Mesendoderm (in vitro differentiated cells): ENCODE results near the gene MYO15B.
A peak's percentile ranks its signal among the peaks of the same experiment; 100 is the strongest.

Source experiments
- DNase-seq: peaks from one replicate; pipeline ENCODE4 v3.0.0; 2013
- H2AK5ac ChIP-seq: 2 replicates; pipeline ENCODE4 v1.6.1; 2013; ENCODE audit warnings: low read length, inconsistent platforms
- H2BK120ac ChIP-seq: 2 replicates; pipeline ENCODE4 v1.6.1; 2013; ENCODE audit warnings: low read depth, mild to moderate bottlenecking, low read length, moderate library complexity, mixed read lengths
- H2BK15ac ChIP-seq: replicated peaks from 2 replicates; pipeline ENCODE4 v1.6.1; 2013; ENCODE audit warnings: low read depth, mild to moderate bottlenecking, moderate library complexity
- H2BK5ac ChIP-seq: 2 replicates; pipeline ENCODE4 v1.6.1; 2013; ENCODE audit warnings: low read length, inconsistent platforms
- H3K18ac ChIP-seq: 2 replicates; pipeline ENCODE4 v1.6.1; 2013; ENCODE audit warnings: mild to moderate bottlenecking, low read length, mixed read lengths
- H3K23ac ChIP-seq: one replicate; pipeline ENCODE4 v1.6.1; 2013; ENCODE audit warnings: low read length
- H3K27ac ChIP-seq: 2 replicates; pipeline ENCODE4 v1.5.1; 2013; ENCODE audit warnings: low read depth, mild to moderate bottlenecking, inconsistent platforms, low read length, moderate library complexity
- H3K27me3 ChIP-seq: 2 replicates; pipeline ENCODE4 v1.6.1; 2013; ENCODE audit warnings: low read length, control low read depth, mild to moderate bottlenecking, inconsistent platforms; ENCODE audit not compliant: insufficient read depth, poor library complexity
- H3K36me3 ChIP-seq: 2 replicates; pipeline ENCODE4 v1.6.1; 2013; ENCODE audit warnings: low read length, inconsistent platforms; ENCODE audit not compliant: control insufficient read depth, insufficient read depth
- H3K4ac ChIP-seq: one replicate; pipeline ENCODE4 v1.6.1; 2013; ENCODE audit warnings: low read depth, mild to moderate bottlenecking, low read length, moderate library complexity
- H3K4me1 ChIP-seq: 2 replicates; pipeline ENCODE4 v1.6.1; 2013; ENCODE audit warnings: low read depth, low read length, inconsistent platforms; ENCODE audit not compliant: control insufficient read depth
- H3K4me2 ChIP-seq: 2 replicates; pipeline ENCODE4 v1.6.1; 2013; ENCODE audit warnings: low read length
- H3K4me3 ChIP-seq: 2 replicates; pipeline ENCODE4 v1.5.1; 2013; ENCODE audit warnings: mild to moderate bottlenecking, low read length
- H3K56ac ChIP-seq: one replicate; pipeline ENCODE4 v1.6.1; 2013; ENCODE audit warnings: low read length
- H3K79me1 ChIP-seq: 2 replicates; pipeline ENCODE4 v1.6.1; 2013; ENCODE audit warnings: low read length, inconsistent platforms
- H3K79me2 ChIP-seq: 2 replicates; pipeline ENCODE4 v1.6.1; 2013; ENCODE audit warnings: mild to moderate bottlenecking, low read length; ENCODE audit not compliant: control insufficient read depth, insufficient read depth
- H3K9ac ChIP-seq: 2 replicates; pipeline ENCODE4 v1.6.1; 2013; ENCODE audit warnings: low read length, inconsistent platforms
- H4K5ac ChIP-seq: one replicate; pipeline ENCODE4 v1.6.1; 2013; ENCODE audit warnings: low read length
- H4K8ac ChIP-seq: one replicate; pipeline ENCODE4 v1.6.1; 2013; ENCODE audit warnings: low read depth, mild to moderate bottlenecking, control low read depth, low read length, moderate library complexity
- WGBS: extraction: QIAGEN DNeasy Blood & Tissue Kit; methylation state at CpG from one replicate; pipeline ENCODE4 v1.1.7; 2013; ENCODE audit warnings: low lambda C conversion rate, missing lambda C conversion rate; ENCODE audit not compliant: insufficient coverage; ENCODE audit errors: extremely low coverage; 5-methylcytosine and 5-hydroxymethylcytosine counted together

MYO15B gene

GRCh38 chr17:75661531-75661930 is 73.9 kb downstream of the MYO15B start:
- Histone ChIP-seq H2AK5ac (no peak overlapping the region), H3K23ac (no peak overlapping the region), H3K4me2 (no peak overlapping the region), H3K4me3 (no peak overlapping the region), H3K56ac (no peak overlapping the region), H3K27ac (no peak overlapping the region), H3K27me3 (no peaks in the 10 kb centered on the region), H2BK15ac (no peak overlapping the region), H3K9ac (no peak overlapping the region), H3K4ac (no peak overlapping the region), H4K8ac (no peak overlapping the region), H3K36me3 (peaks cover 2% of the 10 kb centered on the region), H2BK120ac (no peak overlapping the region), H3K4me1 (no peaks in the 10 kb centered on the region), H2BK5ac (no peak overlapping the region), H3K18ac (no peak overlapping the region), H3K79me2 (no peaks in the 10 kb centered on the region), H3K79me1 (no peaks in the 10 kb centered on the region), H4K5ac (no peak overlapping the region)
- DNase-seq = no peak
- no CpG with 5 or more reads among the region's 4 CpGs for WGBS

GRCh38 chr17:75662511-75662910 is 74.9 kb downstream of the MYO15B start:
- H3K27me3 ChIP-seq = no peaks in the 10 kb centered on the region
- H3K4me3 ChIP-seq = no peak overlapping the region
- H3K36me3 ChIP-seq = peaks cover 2% of the 10 kb centered on the region
- WGBS = no CpG with 5 or more reads among the region's 9 CpGs
- no peak overlapping the region for H2AK5ac ChIP-seq
- no peak overlapping the region for H3K27ac ChIP-seq
- H3K9ac ChIP-seq = no peak overlapping the region
- no peaks in the 10 kb centered on the region for H3K4me1 ChIP-seq
- no peak overlapping the region for H3K56ac ChIP-seq
- H3K79me1 ChIP-seq = no peaks in the 10 kb centered on the region
- no peak for DNase-seq
- no peak overlapping the region for H4K5ac ChIP-seq
- H3K79me2 ChIP-seq = peaks cover 3% of the 10 kb centered on the region
- H2BK5ac ChIP-seq = no peak overlapping the region
- H3K18ac ChIP-seq = no peak overlapping the region
- no peak overlapping the region for H3K4me2 ChIP-seq
- no peak overlapping the region for H4K8ac ChIP-seq
- H3K4ac ChIP-seq = no peak overlapping the region
- H2BK120ac ChIP-seq = no peak overlapping the region
- H2BK15ac ChIP-seq = no peak overlapping the region
- no peak overlapping the region for H3K23ac ChIP-seq

- no peak overlapping the region for H2BK15ac ChIP-seq
- WGBS = no CpG with 5 or more reads among the region's 3 CpGs
- no peak overlapping the region for H4K8ac ChIP-seq
Observed at GRCh38 chr17:75664099-75664549, 76.5 kb downstream of the MYO15B start.

GRCh38 chr17:75665981-75666380 is 78.4 kb downstream of the MYO15B start:
- no CpG with 5 or more reads among the region's 10 CpGs for WGBS
- H3K23ac ChIP-seq = no peak overlapping the region
- no peak overlapping the region for H3K9ac ChIP-seq
- H4K5ac ChIP-seq = no peak overlapping the region
- H2BK120ac ChIP-seq = no peak overlapping the region
- H3K4me3 ChIP-seq = no peak overlapping the region
- no peaks in the 10 kb centered on the region for H3K36me3 ChIP-seq
- H4K8ac ChIP-seq = peak overlapping the region; percentile 89
- peak overlapping the region; percentile 47 for H3K4me2 ChIP-seq
- H3K79me2 ChIP-seq = peaks cover 25% of the 10 kb centered on the region
- no peaks in the 10 kb centered on the region for H3K4me1 ChIP-seq
- peaks cover 5% of the 10 kb centered on the region for H3K79me1 ChIP-seq
- DNase-seq = no peak
- H2AK5ac ChIP-seq = no peak overlapping the region
- no peak overlapping the region for H2BK5ac ChIP-seq
- H3K27ac ChIP-seq = no peak overlapping the region
- H3K4ac ChIP-seq = no peak overlapping the region
- H2BK15ac ChIP-seq = no peak overlapping the region
- no peak overlapping the region for H3K18ac ChIP-seq
- no peaks in the 10 kb centered on the region for H3K27me3 ChIP-seq
- H3K56ac ChIP-seq = no peak overlapping the region

More at GRCh38 chr17:75664099-75664549, 76.5 kb downstream of the MYO15B start:
- Histone ChIP-seq H3K27me3 (no peaks in the 10 kb centered on the region), H3K79me2 (peaks cover 16% of the 10 kb centered on the region), H3K79me1 (peaks cover 2% of the 10 kb centered on the region), H3K4me3 (no peak overlapping the region), H4K5ac (no peak overlapping the region), H3K4me2 (no peak overlapping the region), H3K18ac (no peak overlapping the region), H2BK120ac (no peak overlapping the region), H3K36me3 (peaks cover 2% of the 10 kb centered on the region), H3K4me1 (no peaks in the 10 kb centered on the region), H3K27ac (no peak overlapping the region), H3K23ac (no peak overlapping the region), H2BK5ac (no peak overlapping the region), H3K9ac (no peak overlapping the region), H3K56ac (no peak overlapping the region), H2AK5ac (no peak overlapping the region), H3K4ac (no peak overlapping the region)
- no peak for DNase-seq

GRCh38 chr17:75666959-75667790 is 79.6 kb downstream of the MYO15B start, which contains the start of the genes RECQL5 and SAP30BP:
Gene RECQL5, minus strand, starts transcription at chr17:75667154. Its CDS starts 597 bp downstream, at chr17:75666557.
Gene SAP30BP, plus strand, starts transcription at chr17:75667338. Its CDS starts 35 bp downstream, at chr17:75667373.
- no peak within 1 kb of the TSS for H2AK5ac ChIP-seq
- H3K18ac ChIP-seq = no peak within 1 kb of the TSS
- H3K36me3 ChIP-seq = no peaks in the 10 kb centered on the region
- DNase-seq = peak; percentile 99
- H2BK120ac ChIP-seq = no peak within 1 kb of the TSS
- H3K4me3 ChIP-seq = peak within 1 kb of the TSS; percentile 88
- peak within 1 kb of the TSS; percentile 84 for H3K4me2 ChIP-seq
- H3K4ac ChIP-seq = no peak within 1 kb of the TSS
- peaks cover 27% of the 10 kb centered on the region for H3K79me2 ChIP-seq
- WGBS = no CpG with 5 or more reads among the region's 55 CpGs
- H3K79me1 ChIP-seq = peaks cover 9% of the 10 kb centered on the region
- H3K27me3 ChIP-seq = no peaks in the 10 kb centered on the region
- peak within 1 kb of the TSS; percentile 95 for H3K56ac ChIP-seq
- peak within 1 kb of the TSS; percentile 15 for H4K5ac ChIP-seq
- H2BK5ac ChIP-seq = no peak within 1 kb of the TSS
- H3K9ac ChIP-seq = peak within 1 kb of the TSS; percentile 92
- no peak within 1 kb of the TSS for H3K23ac ChIP-seq
- H2BK15ac ChIP-seq = no peak within 1 kb of the TSS
- peak within 1 kb of the TSS; percentile 97 for H4K8ac ChIP-seq
- H3K4me1 ChIP-seq = no peaks in the 10 kb centered on the region
- H3K27ac ChIP-seq = no peak within 1 kb of the TSS
